Liver (tissue), 3 donors: Measurements from ENCODE around the gene SLC7A14.

ENCODE experiments used
- CTCF ChIP-seq: fragments of 150-350 bp; IDR thresholded peaks from 2 replicates; pipeline ENCODE4 v1.5.1; 2017; ENCODE audit warnings: improper control_type of control experiment, low read depth, low read length; ENCODE audit not compliant: missing input control
- EGR1 ChIP-seq, 2 donors: IDR thresholded peaks; 2 replicates each; pipeline ENCODE4 v1.6.1; 2016 to 2018; ENCODE audit warnings: antibody characterized with exemption in 2 of 2, low read depth in 2 of 2
- FOXA1 ChIP-seq: IDR thresholded peaks from 2 replicates; pipeline ENCODE4 v1.6.1; 2016; ENCODE audit warnings: antibody characterized with exemption
- GABPA ChIP-seq, 2 donors: IDR thresholded peaks in 1 of 2; conservative IDR thresholded peaks in 1 of 2; 2 replicates each; pipeline ENCODE4 v1.6.1; 2016; ENCODE audit warnings: antibody characterized with exemption in 2 of 2, mild to moderate bottlenecking in 1 of 2, moderate library complexity in 1 of 2
- JUND ChIP-seq, 2 donors: IDR thresholded peaks; 2 replicates each; pipeline ENCODE4 v1.6.1; 2016; ENCODE audit warnings: antibody characterized with exemption in 2 of 2
- MAX ChIP-seq: IDR thresholded peaks from 2 replicates; pipeline ENCODE4 v1.6.1; 2016; ENCODE audit warnings: antibody characterized with exemption
- RAD21 ChIP-seq, 2 donors: IDR thresholded peaks; 2 replicates each; pipeline ENCODE4 v1.6.1; 2016; ENCODE audit warnings: antibody characterized with exemption in 2 of 2, mild to moderate bottlenecking in 2 of 2
- REST ChIP-seq: IDR thresholded peaks from 2 replicates; pipeline ENCODE4 v1.6.1; 2016; ENCODE audit warnings: antibody characterized with exemption, mild to moderate bottlenecking
- RXRA ChIP-seq, 2 donors: IDR thresholded peaks; 2 replicates each; pipeline ENCODE4 v1.6.1; 2017 to 2018; ENCODE audit warnings: antibody characterized with exemption in 2 of 2, mild to moderate bottlenecking in 1 of 2
- SP1 ChIP-seq: IDR thresholded peaks from 2 replicates; pipeline ENCODE4 v1.6.1; 2018; ENCODE audit warnings: antibody characterized with exemption, mild to moderate bottlenecking
- TAF1 ChIP-seq: conservative IDR thresholded peaks from 2 replicates; pipeline ENCODE4 v1.6.1; 2016; ENCODE audit warnings: antibody characterized with exemption, mild to moderate bottlenecking
- YY1 ChIP-seq: IDR thresholded peaks from 2 replicates; pipeline ENCODE4 v1.6.1; 2016; ENCODE audit warnings: antibody characterized with exemption, mild to moderate bottlenecking
- ZBTB33 ChIP-seq: IDR thresholded peaks from 2 replicates; pipeline ENCODE4 v1.6.1; 2016; ENCODE audit warnings: antibody characterized with exemption
- donor health status: healthy.
- donor health status: healthy.

- TF ChIP-seq FOXA1 (no peak), CTCF (no peak), YY1 (no peak), GABPA (IDR thresholded peaks at IDR 0.05 in 1 of 2, conservative IDR thresholded peaks at IDR 0.05 in 1 of 2) (no peak), RAD21 (IDR thresholded peaks at IDR 0.05) (no peak), TAF1 (no peak), ZBTB33 (no peak), SP1 (no peak), REST (no peak), MAX (no peak), JUND (IDR thresholded peaks at IDR 0.05) (no peak), EGR1 (IDR thresholded peaks at IDR 0.05; ENCODE audit: low read depth in 2 of 2) (no peak), RXRA (IDR thresholded peaks at IDR 0.05) (no peak)
Observed at GRCh38 chr3:170500462-170500861, 85.4 kb downstream of the SLC7A14 start.
